ENCODE data around the gene CGREF1. TPM values are rescaled to one million over a fixed set of nuclear protein-coding genes. Genes with fewer than 3 reads are reported as not detected.

CGREF1 gene
- total and polyA plus RNA-seq, 4 donors = 0.55 to 0.89 (median 0.69) TPM

DNA sequence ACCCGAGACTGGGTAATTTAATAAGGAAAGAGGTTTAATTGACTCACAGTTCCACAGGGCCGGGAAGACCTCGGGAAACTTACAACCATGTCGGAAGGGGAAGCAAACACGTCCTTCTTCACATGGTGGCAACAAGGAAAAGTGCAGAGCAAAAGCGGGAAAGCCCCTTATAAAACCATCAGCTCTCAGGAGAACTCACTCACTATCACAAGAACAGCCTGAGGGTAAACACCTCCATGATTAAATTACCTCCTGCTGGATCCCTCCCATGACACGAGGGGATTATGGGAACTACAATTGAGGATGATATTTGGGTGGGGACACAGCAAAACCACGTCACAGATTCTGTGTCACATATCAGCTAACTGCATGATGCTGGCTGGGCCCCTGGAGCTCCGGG, 41.3 kb upstream of the CGREF1 start:
- Histone ChIP-seq H3K4me1 (ENCODE audit: control insufficient read depth in 5 of 5, insufficient read depth in 5 of 5, low read length in 5 of 5) (no peaks in the 10 kb centered on the region), H3K9me3 (ENCODE audit: control insufficient read depth in 4 of 4, insufficient read depth in 3 of 4, low read length in 3 of 4) (no peaks in the 10 kb centered on the region), H3K4me3 (no peak overlapping the region), H3K36me3 (ENCODE audit: control insufficient read depth in 4 of 4, insufficient read depth in 4 of 4, low read length in 4 of 4) (no peaks in the 10 kb centered on the region), H3K9ac (ENCODE audit: insufficient read depth in 1 of 2, low read length in 2 of 2) (no peak overlapping the region), H3K27me3 (ENCODE audit: control insufficient read depth in 3 of 3, insufficient read depth in 3 of 3, low read length in 2 of 3) (no peaks in the 10 kb centered on the region), H3K27ac (ENCODE audit: low read depth in 1 of 2, low read length in 1 of 2) (no peak overlapping the region)
- ATAC-seq (ENCODE audit: insufficient read depth, low FRiP score) (no peak), DNase-seq (no peak)
- TF ChIP-seq, protein P1, sequence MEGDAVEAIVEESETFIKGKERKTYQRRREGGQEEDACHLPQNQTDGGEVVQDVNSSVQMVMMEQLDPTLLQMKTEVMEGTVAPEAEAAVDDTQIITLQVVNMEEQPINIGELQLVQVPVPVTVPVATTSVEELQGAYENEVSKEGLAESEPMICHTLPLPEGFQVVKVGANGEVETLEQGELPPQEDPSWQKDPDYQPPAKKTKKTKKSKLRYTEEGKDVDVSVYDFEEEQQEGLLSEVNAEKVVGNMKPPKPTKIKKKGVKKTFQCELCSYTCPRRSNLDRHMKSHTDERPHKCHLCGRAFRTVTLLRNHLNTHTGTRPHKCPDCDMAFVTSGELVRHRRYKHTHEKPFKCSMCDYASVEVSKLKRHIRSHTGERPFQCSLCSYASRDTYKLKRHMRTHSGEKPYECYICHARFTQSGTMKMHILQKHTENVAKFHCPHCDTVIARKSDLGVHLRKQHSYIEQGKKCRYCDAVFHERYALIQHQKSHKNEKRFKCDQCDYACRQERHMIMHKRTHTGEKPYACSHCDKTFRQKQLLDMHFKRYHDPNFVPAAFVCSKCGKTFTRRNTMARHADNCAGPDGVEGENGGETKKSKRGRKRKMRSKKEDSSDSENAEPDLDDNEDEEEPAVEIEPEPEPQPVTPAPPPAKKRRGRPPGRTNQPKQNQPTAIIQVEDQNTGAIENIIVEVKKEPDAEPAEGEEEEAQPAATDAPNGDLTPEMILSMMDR (IDR thresholded peaks at IDR 0.05; ENCODE audit: control extremely low read depth, extremely low read depth) = no peak
- WGBS, 2 donors = 83 to 90% methylated on average over 9 of the region's 9 CpGs

GRCh38 chr2:27159271-27159670, 40.3 kb upstream of the CGREF1 start:
- Histone ChIP-seq H3K4me1 (ENCODE audit: control insufficient read depth in 5 of 5, insufficient read depth in 5 of 5, low read length in 5 of 5) (no peaks in the 10 kb centered on the region), H3K9ac (ENCODE audit: insufficient read depth in 1 of 2, low read length in 2 of 2) (no peak overlapping the region), H3K27me3 (ENCODE audit: control insufficient read depth in 3 of 3, insufficient read depth in 3 of 3, low read length in 2 of 3) (no peaks in the 10 kb centered on the region), H3K9me3 (ENCODE audit: control insufficient read depth in 4 of 4, insufficient read depth in 3 of 4, low read length in 3 of 4) (no peaks in the 10 kb centered on the region), H3K36me3 (ENCODE audit: control insufficient read depth in 4 of 4, insufficient read depth in 4 of 4, low read length in 4 of 4) (no peaks in the 10 kb centered on the region), H3K4me3 (no peak overlapping the region), H3K27ac (ENCODE audit: low read depth in 1 of 2, low read length in 1 of 2) (no peak overlapping the region)
- TF ChIP-seq, protein P1 (IDR thresholded peaks at IDR 0.05; ENCODE audit: control extremely low read depth, extremely low read depth) = no peak
- WGBS, 2 donors = 77 to 81% methylated on average over 5 to 6 of the region's 6 CpGs
- ATAC-seq (ENCODE audit: insufficient read depth, low FRiP score) = no peak
- DNase-seq = no peak

- Histone ChIP-seq H3K27me3 (ENCODE audit: control insufficient read depth in 3 of 3, insufficient read depth in 3 of 3, low read length in 2 of 3) (no peaks in the 10 kb centered on the region), H3K9ac (ENCODE audit: insufficient read depth in 1 of 2, low read length in 2 of 2) (no peak overlapping the region), H3K27ac (ENCODE audit: low read depth in 1 of 2, low read length in 1 of 2) (no peak overlapping the region), H3K9me3 (ENCODE audit: control insufficient read depth in 4 of 4, insufficient read depth in 3 of 4, low read length in 3 of 4) (no peaks in the 10 kb centered on the region), H3K4me1 (ENCODE audit: control insufficient read depth in 5 of 5, insufficient read depth in 5 of 5, low read length in 5 of 5) (no peaks in the 10 kb centered on the region), H3K4me3 (no peak overlapping the region), H3K36me3 (ENCODE audit: control insufficient read depth in 4 of 4, insufficient read depth in 4 of 4, low read length in 4 of 4) (no peaks in the 10 kb centered on the region)
- DNase-seq = no peak
- no peak for ATAC-seq (ENCODE audit: insufficient read depth, low FRiP score)
- 63 to 83% methylated on average over 6 of the region's 6 CpGs for WGBS, 2 donors
- TF ChIP-seq, protein P1 (IDR thresholded peaks at IDR 0.05; ENCODE audit: control extremely low read depth, extremely low read depth) = no peak
These were observed 39.5 kb upstream of the CGREF1 start for GRCh38 chr2:27158468-27158867.

DNA sequence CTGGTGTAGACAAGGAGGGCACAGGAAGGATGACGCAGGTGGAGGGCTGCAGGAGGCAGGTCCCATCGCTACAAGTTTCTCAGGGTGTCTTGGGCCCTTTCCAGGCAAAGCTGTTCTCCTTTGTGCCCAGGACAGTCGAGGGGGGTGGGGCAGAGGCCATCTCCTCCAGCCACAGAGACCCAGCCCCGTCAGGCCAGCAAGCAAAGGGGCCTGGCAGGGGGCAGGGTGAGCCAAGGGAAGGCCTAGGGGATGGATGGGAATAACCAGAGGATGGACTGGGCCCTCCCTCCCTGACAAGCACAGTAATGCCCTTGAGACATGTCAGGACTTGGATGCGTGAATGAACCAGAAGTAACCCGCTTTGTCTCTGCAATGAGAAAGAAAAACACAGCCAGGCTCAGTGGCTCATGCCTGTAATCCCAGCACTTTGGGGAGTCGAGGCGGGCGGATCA, 36.2 kb upstream of the CGREF1 start:
- no peak overlapping the region for H3K9ac ChIP-seq (ENCODE audit: insufficient read depth in 1 of 2, low read length in 2 of 2)
- no peaks in the 10 kb centered on the region for H3K9me3 ChIP-seq (ENCODE audit: control insufficient read depth in 4 of 4, insufficient read depth in 3 of 4, low read length in 3 of 4)
- no peaks in the 10 kb centered on the region for H3K36me3 ChIP-seq (ENCODE audit: control insufficient read depth in 4 of 4, insufficient read depth in 4 of 4, low read length in 4 of 4)
- WGBS, 2 donors = 80 to 88% methylated on average over 9 of the region's 9 CpGs
- H3K4me3 ChIP-seq = no peak overlapping the region
- ATAC-seq (ENCODE audit: insufficient read depth, low FRiP score) (no peak), DNase-seq (no peak)
- TF ChIP-seq, protein P1 (IDR thresholded peaks at IDR 0.05; ENCODE audit: control extremely low read depth, extremely low read depth) = no peak
- no peak overlapping the region for H3K27ac ChIP-seq (ENCODE audit: low read depth in 1 of 2, low read length in 1 of 2)
- H3K4me1 ChIP-seq (ENCODE audit: control insufficient read depth in 5 of 5, insufficient read depth in 5 of 5, low read length in 5 of 5) = no peaks in the 10 kb centered on the region
- no peaks in the 10 kb centered on the region for H3K27me3 ChIP-seq (ENCODE audit: control insufficient read depth in 3 of 3, insufficient read depth in 3 of 3, low read length in 2 of 3)

Measured in lung (tissue), 12 donors.